HG02938 (cell line): ENCODE results near the gene MUSK.

Experiments
- ATAC-seq: cut with Tn5 transposase; IDR thresholded peaks from one replicate; pipeline ENCODE4 v1.9.1; 2021; ENCODE audit warnings: mild to moderate bottlenecking, moderate library complexity; ENCODE audit not compliant: unreplicated experiment

MUSK gene

GRCh38 chr9:110847671-110848070 is 179.1 kb downstream of the MUSK start:
- ATAC-seq: no peak

GRCh38 chr9:110850401-110851135 is 182.0 kb downstream of the MUSK start:
- ATAC-seq: no peak
